OCI-LY7 (cell line): Measurements from ENCODE around the gene SEMA7A. TPM values are rescaled to one million over a fixed set of nuclear protein-coding genes. Genes with fewer than 3 reads are reported as not detected.

Experiments
- BruUV-seq: library from RNA; stranded (reverse); fragments of 400-500 nt; replicated peaks from 2 replicates; lab custom pipeline; 2021; lab: Mats Ljungman, UMichigan
- CTCF ChIA-PET: fragments of 300-600 bp; sonication (Branson Sonifier 250); formaldehyde crosslinking; loops from one replicate; lab custom pipeline; 2022; ENCODE audit warnings: antibody characterized with exemption; ENCODE audit not compliant: unreplicated experiment; lab: Charles Lee
- POLR2A ChIA-PET: fragments of 300-600 bp; sonication (Branson Sonifier 250); formaldehyde crosslinking; loops from one replicate; lab custom pipeline; 2022; ENCODE audit warnings: antibody characterized with exemption; lab: Charles Lee
- DNase-seq: peaks from one replicate; pipeline ENCODE4 v3.0.0-alpha.2; 2015; ENCODE audit warnings: low spot score
- H2AFZ ChIP-seq: fragments of 200-600 bp; sonication (generic), shearing (Covaris generic); 2 replicates; pipeline ENCODE4 v1.6.1; 2014; ENCODE audit warnings: mild to moderate bottlenecking, antibody characterized with exemption, low read length, moderate library complexity
- H3K27ac ChIP-seq: fragments of 200-600 bp; sonication (generic); 2 replicates; pipeline ENCODE4 v1.5.1; 2014; ENCODE audit warnings: mixed run types, low read depth, mild to moderate bottlenecking, moderate library complexity, low read length, inconsistent platforms; ENCODE audit not compliant: poor library complexity, severe bottlenecking
- H3K36me3 ChIP-seq: fragments of 200-600 bp; sonication (generic); 2 replicates; pipeline ENCODE4 v1.6.1; 2014; ENCODE audit warnings: mild to moderate bottlenecking, antibody characterized with exemption, low read length, moderate library complexity, mixed read lengths; ENCODE audit not compliant: insufficient read depth
- H3K4me1 ChIP-seq: fragments of 200-600 bp; sonication (generic); 2 replicates; pipeline ENCODE4 v1.5.1; 2014; ENCODE audit warnings: mild to moderate bottlenecking, low read length; ENCODE audit not compliant: insufficient read depth, poor library complexity, severe bottlenecking
- H3K4me2 ChIP-seq: fragments of 200-600 bp; sonication (generic); 2 replicates; pipeline ENCODE4 v1.6.1; 2014; ENCODE audit warnings: mild to moderate bottlenecking, low read length
- H3K4me3 ChIP-seq: fragments of 200-600 bp; sonication (generic); 2 replicates; pipeline ENCODE4 v1.5.1; 2014; ENCODE audit warnings: mild to moderate bottlenecking, low read depth, low read length; ENCODE audit not compliant: poor library complexity, severe bottlenecking
- H3K79me2 ChIP-seq: fragments of 200-600 bp; sonication (generic); 2 replicates; pipeline ENCODE4 v1.6.1; 2016; ENCODE audit warnings: low read depth, mild to moderate bottlenecking, low read length, moderate library complexity, mixed read lengths; ENCODE audit not compliant: insufficient read depth
- H3K9me2 ChIP-seq: fragments of 200-600 bp; sonication (generic); 2 replicates; pipeline ENCODE4 v1.6.1; 2016; ENCODE audit warnings: mild to moderate bottlenecking, low read length, mixed read lengths; ENCODE audit not compliant: insufficient read depth
- H3K9me3 ChIP-seq: fragments of 200-600 bp; sonication (generic); 2 replicates; pipeline ENCODE4 v1.6.1; 2014; ENCODE audit warnings: mild to moderate bottlenecking, mixed run types, low read length, mixed read lengths
- H4K20me1 ChIP-seq: fragments of 200-600 bp; sonication (generic); 2 replicates; pipeline ENCODE4 v1.6.1; 2014; ENCODE audit warnings: mild to moderate bottlenecking, antibody characterized with exemption, low read length, moderate library complexity, mixed read lengths; ENCODE audit not compliant: insufficient read depth
- EZH2phosphoT487 ChIP-seq: fragments of 200-600 bp; sonication (generic); IDR thresholded peaks from 2 replicates; pipeline ENCODE4 v1.6.1; 2018; ENCODE audit warnings: low read depth, borderline replicate concordance, mild to moderate bottlenecking, mixed run types, antibody characterized with exemption, low read length, moderate library complexity, mixed read lengths
- intact Hi-C: fragments of 100-400 bp; cut with micrococcal nuclease; formaldehyde crosslinking; loops from one replicate; pipeline ENCODE4 v1.10.0; 2022; ENCODE audit not compliant: unreplicated experiment
- total RNA-seq, 2 experiments: library from RNA; depleted of rRNA in 1 of 2; stranded (reverse); fragments of >200 nt in 1 of 2; shearing (Covaris generic) in 1 of 2; gene quantifications; 2 replicates each; pipeline ENCODE4 v1.2.3, GENCODE V29; 2014 to 2022
- TF ChIP-seq, protein P1 (sequence below): fragments of 200-600 bp; sonication (generic); conservative IDR thresholded peaks from 2 replicates; pipeline ENCODE4 v1.5.1; 2014; ENCODE audit warnings: mild to moderate bottlenecking, antibody characterized with exemption, low read length, moderate library complexity, mixed read lengths

Gene SEMA7A
- total RNA-seq, 2 experiments from 2014 or later: 0.06 to 1.0 TPM

DNA sequence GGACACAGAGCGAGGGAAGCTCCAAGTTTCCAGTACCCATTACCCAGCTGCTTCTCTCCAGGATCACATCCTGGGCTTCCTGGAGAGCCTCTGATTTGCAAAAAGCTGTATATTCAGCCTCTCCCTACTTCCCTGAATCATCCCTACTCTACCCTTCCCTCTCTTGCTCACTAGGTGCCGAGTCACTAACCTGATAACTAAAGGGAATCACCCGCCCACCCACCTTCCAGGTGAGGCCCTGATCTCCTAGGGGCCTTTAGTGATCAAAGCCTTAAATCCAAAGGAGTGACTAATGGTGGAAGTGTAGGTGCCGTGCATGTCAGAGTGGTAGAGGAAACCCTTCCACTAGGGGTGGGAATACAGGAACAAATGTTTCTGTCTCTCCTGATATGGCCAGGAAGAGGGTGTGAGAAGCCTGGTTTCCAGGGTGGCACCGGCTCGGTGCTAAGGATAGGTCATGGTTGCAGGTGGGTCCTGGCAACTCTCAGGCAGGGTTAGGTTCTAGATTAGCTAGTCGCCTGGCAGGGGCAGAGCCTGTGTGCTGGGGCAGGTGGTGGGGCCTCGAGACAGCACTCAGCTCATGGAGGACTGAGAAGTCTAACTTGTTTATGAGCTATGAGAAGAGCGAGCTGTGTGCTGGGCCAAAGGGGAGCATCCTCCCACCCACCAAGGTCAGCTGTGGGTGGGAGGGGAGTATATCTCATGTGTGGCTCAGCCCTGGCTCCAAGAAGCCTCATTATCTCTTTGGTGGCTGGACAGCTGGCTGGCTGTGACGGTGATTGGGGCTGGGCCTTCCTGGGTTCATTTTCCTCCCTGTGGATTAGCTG is 10.1 kb downstream of the SEMA7A start:
- no peaks in the 10 kb centered on the region for H4K20me1 ChIP-seq
- H3K9me3 ChIP-seq: no peaks in the 10 kb centered on the region
- H3K4me1 ChIP-seq: peaks cover 23% of the 10 kb centered on the region
- no peak overlapping the region for H3K27ac ChIP-seq
- no peak overlapping the region for H3K4me2 ChIP-seq
- H3K36me3 ChIP-seq: no peaks in the 10 kb centered on the region
- BruUV-seq: no TSS peak
- intact Hi-C loops: no loop called here
- no peak for DNase-seq
- H3K4me3 ChIP-seq: no peak overlapping the region
- POLR2A ChIA-PET: interaction anchor here (0.6 kb wide), 1 partner anchor 35 kb away, joined by 3 read pairs; no protein-coding TSS in a partner anchor
- no peaks in the 10 kb centered on the region for H3K9me2 ChIP-seq
- H2AFZ ChIP-seq: no peak overlapping the region
- no peaks in the 10 kb centered on the region for H3K79me2 ChIP-seq
- TF ChIP-seq, protein P1, sequence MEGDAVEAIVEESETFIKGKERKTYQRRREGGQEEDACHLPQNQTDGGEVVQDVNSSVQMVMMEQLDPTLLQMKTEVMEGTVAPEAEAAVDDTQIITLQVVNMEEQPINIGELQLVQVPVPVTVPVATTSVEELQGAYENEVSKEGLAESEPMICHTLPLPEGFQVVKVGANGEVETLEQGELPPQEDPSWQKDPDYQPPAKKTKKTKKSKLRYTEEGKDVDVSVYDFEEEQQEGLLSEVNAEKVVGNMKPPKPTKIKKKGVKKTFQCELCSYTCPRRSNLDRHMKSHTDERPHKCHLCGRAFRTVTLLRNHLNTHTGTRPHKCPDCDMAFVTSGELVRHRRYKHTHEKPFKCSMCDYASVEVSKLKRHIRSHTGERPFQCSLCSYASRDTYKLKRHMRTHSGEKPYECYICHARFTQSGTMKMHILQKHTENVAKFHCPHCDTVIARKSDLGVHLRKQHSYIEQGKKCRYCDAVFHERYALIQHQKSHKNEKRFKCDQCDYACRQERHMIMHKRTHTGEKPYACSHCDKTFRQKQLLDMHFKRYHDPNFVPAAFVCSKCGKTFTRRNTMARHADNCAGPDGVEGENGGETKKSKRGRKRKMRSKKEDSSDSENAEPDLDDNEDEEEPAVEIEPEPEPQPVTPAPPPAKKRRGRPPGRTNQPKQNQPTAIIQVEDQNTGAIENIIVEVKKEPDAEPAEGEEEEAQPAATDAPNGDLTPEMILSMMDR: no peak
- no peak for TF ChIP-seq EZH2phosphoT487
- CTCF ChIA-PET: no interaction called here

DNA sequence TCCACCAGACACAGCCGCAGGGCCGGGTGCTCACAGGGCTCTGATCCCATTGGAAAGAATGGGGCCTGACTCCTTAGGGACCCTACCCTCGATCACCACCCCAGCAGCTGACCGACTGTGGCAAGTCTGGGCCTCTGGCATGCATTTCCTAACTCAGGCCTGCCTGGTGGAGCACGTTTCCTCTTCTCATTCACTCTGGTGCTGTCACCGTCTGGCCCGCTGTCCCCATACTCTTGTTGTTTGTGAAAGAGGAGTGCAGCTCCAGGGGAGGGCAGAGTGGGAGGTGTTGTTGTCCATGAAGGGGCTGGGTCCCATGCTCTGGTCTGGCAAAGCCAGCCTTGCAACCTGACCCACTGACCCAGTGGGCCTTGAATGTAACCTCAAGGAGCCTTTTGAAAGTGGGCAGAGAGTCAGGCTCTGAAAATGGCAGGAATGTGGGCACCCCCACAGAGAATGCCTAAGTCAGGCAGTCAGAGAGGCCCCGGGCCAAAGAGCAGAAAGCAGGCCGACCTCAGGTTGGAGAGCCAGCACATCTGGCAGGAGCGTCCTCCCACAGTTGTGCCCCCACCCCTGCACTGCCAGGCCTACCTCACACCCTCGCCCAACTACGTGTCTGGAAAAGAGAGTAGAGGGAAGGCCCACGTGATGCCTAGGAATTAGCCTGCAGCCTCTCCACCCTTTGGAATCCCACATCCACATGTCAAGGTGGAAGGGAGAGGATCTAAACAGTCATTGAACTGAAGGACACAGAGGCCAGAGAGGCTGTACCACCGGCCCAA is 10.9 kb downstream of the SEMA7A start:
- Histone ChIP-seq H3K79me2 (no peaks in the 10 kb centered on the region), H3K9me3 (no peaks in the 10 kb centered on the region), H3K4me1 (peaks cover 16% of the 10 kb centered on the region), H3K4me2 (no peak overlapping the region), H2AFZ (no peak overlapping the region), H3K27ac (no peak overlapping the region), H4K20me1 (no peaks in the 10 kb centered on the region), H3K4me3 (no peak overlapping the region), H3K36me3 (no peaks in the 10 kb centered on the region), H3K9me2 (no peaks in the 10 kb centered on the region)
- DNase-seq: no peak
- ChIA-PET CTCF (no interaction called here), POLR2A (no interaction called here)
- intact Hi-C loops: no loop called here
- TF ChIP-seq, protein P1: no peak
- TF ChIP-seq EZH2phosphoT487: no peak
- no TSS peak for BruUV-seq
